Measurements from ENCODE around the gene PDCD6IP. TPM values are rescaled to one million over a fixed set of nuclear protein-coding genes. Genes with fewer than 3 reads are reported as not detected.
A peak's percentile ranks its signal among the peaks of the same experiment; 100 is the strongest.

Gene PDCD6IP
- total and polyA plus RNA-seq, 5 donors from 2014 or later = 73.0 to 178 (median 79.7) TPM

DNA sequence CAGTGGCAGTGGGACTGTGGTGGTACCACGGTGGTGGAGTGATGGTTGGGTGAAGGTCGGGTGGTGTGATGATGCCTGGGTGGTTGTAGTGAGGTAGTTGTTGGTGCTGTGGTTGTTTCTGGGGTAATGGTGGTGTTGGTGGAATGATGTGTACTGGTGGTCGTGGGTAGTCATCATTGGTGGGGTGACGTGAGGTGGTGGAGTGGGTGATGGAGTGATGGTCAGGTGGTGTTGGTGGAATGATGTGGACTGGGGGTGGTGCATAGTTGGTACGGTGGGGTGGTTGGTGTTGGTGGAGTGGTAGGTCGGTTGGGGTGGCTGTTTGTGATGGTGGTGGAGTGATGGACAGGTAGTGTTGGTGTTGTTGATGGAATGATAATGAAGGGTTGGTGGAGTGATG lies 87.1 kb downstream of the PDCD6IP start:
- peak in 1 of 2 donors; percentile 16 for ATAC-seq (ENCODE audit: low read depth in 2 of 2)
- Histone ChIP-seq H3K4me3 (ENCODE audit: low read depth, low read length) (no peak overlapping the region), H3K27ac (ENCODE audit: insufficient read depth, low read length, poor library complexity, severe bottlenecking) (no peak overlapping the region), H3K27me3 (ENCODE audit: control insufficient read depth, insufficient read depth, low read length) (no peaks in the 10 kb centered on the region), H3K36me3 (ENCODE audit: control insufficient read depth, insufficient read depth, low read length) (no peaks in the 10 kb centered on the region), H3K4me1 (ENCODE audit: control insufficient read depth, insufficient read depth, low read length, poor library complexity, severe bottlenecking) (no peaks in the 10 kb centered on the region), H3K9me3 (ENCODE audit: control insufficient read depth in 2 of 2, low read length in 2 of 2) (no peaks in the 10 kb centered on the region)
- Mint-ChIP-seq H3K27ac (no peak overlapping the region), H3K4me1 (peaks cover 0 to 11% (median 4%) of the 10 kb centered on the region in 4 donors), H3K4me3 (no peak overlapping the region), H3K36me3 (no peaks in the 10 kb centered on the region), H3K9me3 (no peaks in the 10 kb centered on the region), H3K27me3 (peaks cover 14% of the 10 kb centered on the region)
- DNase-seq = no peak

DNA sequence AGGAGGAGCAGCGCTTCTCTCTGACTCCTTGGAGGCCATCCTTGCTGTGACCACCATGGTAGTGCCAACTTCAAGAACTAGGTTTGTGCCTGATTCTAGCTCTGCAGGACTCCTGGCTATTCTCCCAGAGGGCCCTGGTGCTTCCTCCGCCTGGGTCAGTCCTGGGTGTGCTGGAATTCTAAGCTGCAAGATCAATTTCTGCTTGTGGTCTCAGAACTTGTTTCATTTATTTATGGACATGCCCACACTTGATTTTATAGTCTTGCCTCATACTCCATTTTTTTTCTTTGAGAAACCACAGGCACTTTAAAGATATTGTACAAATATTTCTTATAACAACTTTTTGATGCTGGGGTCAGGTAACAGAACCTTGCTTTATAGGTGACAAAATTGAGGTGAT lies 87.6 kb downstream of the PDCD6IP start:
- H3K4me1 ChIP-seq (ENCODE audit: control insufficient read depth, insufficient read depth, low read length, poor library complexity, severe bottlenecking) = no peaks in the 10 kb centered on the region
- ATAC-seq (ENCODE audit: low read depth in 2 of 2) (no peak), DNase-seq (no peak)
- no peak overlapping the region for H3K27ac Mint-ChIP-seq
- H3K36me3 ChIP-seq (ENCODE audit: control insufficient read depth, insufficient read depth, low read length) = no peaks in the 10 kb centered on the region
- H3K27me3 ChIP-seq (ENCODE audit: control insufficient read depth, insufficient read depth, low read length) = no peaks in the 10 kb centered on the region
- H3K27me3 Mint-ChIP-seq = peaks cover 14% of the 10 kb centered on the region
- H3K9me3 Mint-ChIP-seq = no peaks in the 10 kb centered on the region
- H3K36me3 Mint-ChIP-seq = no peaks in the 10 kb centered on the region
- H3K27ac ChIP-seq (ENCODE audit: insufficient read depth, low read length, poor library complexity, severe bottlenecking) = no peak overlapping the region
- no peak overlapping the region for H3K4me3 Mint-ChIP-seq
- H3K4me3 ChIP-seq (ENCODE audit: low read depth, low read length) = no peak overlapping the region
- H3K4me1 Mint-ChIP-seq = peaks cover 0 to 11% (median 4%) of the 10 kb centered on the region in 4 donors
- H3K9me3 ChIP-seq (ENCODE audit: control insufficient read depth in 2 of 2, low read length in 2 of 2) = no peaks in the 10 kb centered on the region

DNA sequence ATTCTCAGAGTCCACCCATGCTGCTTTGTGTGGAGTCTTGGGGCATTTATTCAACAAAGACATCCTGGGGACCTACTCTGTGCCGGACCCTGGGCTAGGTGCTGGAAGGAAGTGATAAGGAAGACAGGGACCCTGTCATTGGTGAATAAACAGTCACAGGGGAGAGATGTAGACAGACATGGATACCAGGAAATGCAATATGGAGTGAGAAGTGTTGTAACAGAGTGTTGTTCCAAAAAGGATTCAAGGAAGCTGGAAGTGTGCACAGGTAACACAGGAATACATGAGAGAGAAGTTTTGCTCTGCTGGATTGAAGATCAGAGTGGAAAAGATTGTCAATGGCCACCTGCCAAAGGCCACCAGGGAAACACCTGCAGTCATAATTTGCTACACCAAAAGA lies 89.0 kb downstream of the PDCD6IP start:
- Histone ChIP-seq H3K36me3 (ENCODE audit: control insufficient read depth, insufficient read depth, low read length) (no peaks in the 10 kb centered on the region), H3K27me3 (ENCODE audit: control insufficient read depth, insufficient read depth, low read length) (no peaks in the 10 kb centered on the region), H3K4me3 (ENCODE audit: low read depth, low read length) (no peak overlapping the region), H3K4me1 (ENCODE audit: control insufficient read depth, insufficient read depth, low read length, poor library complexity, severe bottlenecking) (no peaks in the 10 kb centered on the region), H3K9me3 (ENCODE audit: control insufficient read depth in 2 of 2, low read length in 2 of 2) (no peaks in the 10 kb centered on the region), H3K27ac (ENCODE audit: insufficient read depth, low read length, poor library complexity, severe bottlenecking) (no peak overlapping the region)
- Mint-ChIP-seq H3K9me3 (no peaks in the 10 kb centered on the region), H3K27me3 (peaks cover 14% of the 10 kb centered on the region), H3K4me3 (no peak overlapping the region), H3K27ac (no peak overlapping the region), H3K4me1 (peaks cover 0 to 11% (median 4%) of the 10 kb centered on the region in 4 donors), H3K36me3 (no peaks in the 10 kb centered on the region)
- DNase-seq (no peak), ATAC-seq (ENCODE audit: low read depth in 2 of 2) (no peak)

DNA sequence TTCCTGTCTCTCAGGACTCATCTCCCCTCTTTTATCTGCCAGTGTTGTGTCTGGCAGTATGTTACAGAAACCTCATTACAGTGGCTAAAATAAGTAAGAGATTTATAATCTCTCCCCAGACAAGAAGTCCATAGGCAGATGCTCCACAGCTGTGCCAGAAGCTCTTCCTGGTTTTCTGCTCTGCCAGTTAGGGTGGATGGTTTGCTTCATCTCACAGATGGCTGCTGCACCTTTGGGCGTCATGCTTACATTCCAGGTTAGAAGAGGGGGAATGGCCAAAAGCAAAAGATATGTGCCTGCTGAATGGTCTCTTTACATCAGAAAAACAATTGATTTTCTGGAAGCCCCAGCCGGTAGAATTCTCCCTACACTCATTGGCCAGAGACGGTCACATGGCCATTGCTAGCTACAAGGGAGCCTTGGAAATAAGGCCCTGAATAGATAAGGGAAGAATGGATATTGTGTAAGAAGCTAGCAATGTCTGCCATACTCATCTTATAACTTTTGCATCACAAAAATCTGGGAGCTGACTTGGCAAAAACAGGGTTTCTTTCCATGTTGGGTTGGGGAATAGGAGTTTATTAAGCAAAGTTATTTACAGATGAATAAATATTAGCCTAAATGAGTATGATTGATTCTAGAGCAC lies 91.1 kb downstream of the PDCD6IP start:
- Histone ChIP-seq H3K27me3 (ENCODE audit: control insufficient read depth, insufficient read depth, low read length) (peaks cover 2% of the 10 kb centered on the region), H3K4me3 (ENCODE audit: low read depth, low read length) (no peak overlapping the region), H3K9me3 (ENCODE audit: control insufficient read depth in 2 of 2, low read length in 2 of 2) (no peaks in the 10 kb centered on the region), H3K4me1 (ENCODE audit: control insufficient read depth, insufficient read depth, low read length, poor library complexity, severe bottlenecking) (no peaks in the 10 kb centered on the region), H3K36me3 (ENCODE audit: control insufficient read depth, insufficient read depth, low read length) (no peaks in the 10 kb centered on the region), H3K27ac (ENCODE audit: insufficient read depth, low read length, poor library complexity, severe bottlenecking) (no peak overlapping the region)
- H3K4me1 Mint-ChIP-seq = peaks cover 0 to 4% (median 0%) of the 10 kb centered on the region in 4 donors
- peaks cover 10% of the 10 kb centered on the region for H3K27me3 Mint-ChIP-seq
- ATAC-seq (ENCODE audit: low read depth in 2 of 2) (no peak), DNase-seq (no peak)
- H3K4me3 Mint-ChIP-seq = no peak overlapping the region
- H3K9me3 Mint-ChIP-seq = no peaks in the 10 kb centered on the region
- H3K27ac Mint-ChIP-seq = no peak overlapping the region
- H3K36me3 Mint-ChIP-seq = no peaks in the 10 kb centered on the region

DNA sequence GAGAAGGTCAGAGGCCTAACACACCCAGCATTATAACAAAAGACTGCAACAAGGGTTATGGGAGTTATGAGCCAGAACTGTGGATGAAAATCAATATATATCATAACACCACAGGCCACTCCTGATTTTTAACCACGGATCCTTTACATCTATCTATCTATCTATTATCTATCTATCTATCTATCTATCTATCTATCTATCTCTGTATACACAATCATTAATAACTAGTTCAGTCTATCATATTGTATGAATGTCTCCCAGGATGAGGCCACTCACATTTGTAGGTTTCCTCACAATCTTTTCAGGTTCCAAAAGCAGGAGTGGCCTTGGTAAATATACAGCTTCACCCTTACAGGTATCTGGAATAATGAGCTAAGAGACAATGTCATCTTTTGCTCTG lies 94.2 kb downstream of the PDCD6IP start:
- H3K9me3 Mint-ChIP-seq = no peaks in the 10 kb centered on the region
- peaks cover 0 to 4% (median 0%) of the 10 kb centered on the region in 4 donors for H3K4me1 Mint-ChIP-seq
- H3K36me3 Mint-ChIP-seq = no peaks in the 10 kb centered on the region
- DNase-seq (no peak), ATAC-seq (ENCODE audit: low read depth in 2 of 2) (no peak)
- H3K4me1 ChIP-seq (ENCODE audit: control insufficient read depth, insufficient read depth, low read length, poor library complexity, severe bottlenecking) = no peaks in the 10 kb centered on the region
- H3K27me3 Mint-ChIP-seq = peaks cover 4% of the 10 kb centered on the region
- H3K9me3 ChIP-seq (ENCODE audit: control insufficient read depth in 2 of 2, low read length in 2 of 2) = no peaks in the 10 kb centered on the region
- no peak overlapping the region for H3K4me3 Mint-ChIP-seq
- no peaks in the 10 kb centered on the region for H3K36me3 ChIP-seq (ENCODE audit: control insufficient read depth, insufficient read depth, low read length)
- H3K27ac Mint-ChIP-seq = no peak overlapping the region
- peaks cover 2% of the 10 kb centered on the region for H3K27me3 ChIP-seq (ENCODE audit: control insufficient read depth, insufficient read depth, low read length)
- no peak overlapping the region for H3K4me3 ChIP-seq (ENCODE audit: low read depth, low read length)
- no peak overlapping the region for H3K27ac ChIP-seq (ENCODE audit: insufficient read depth, low read length, poor library complexity, severe bottlenecking)

DNA sequence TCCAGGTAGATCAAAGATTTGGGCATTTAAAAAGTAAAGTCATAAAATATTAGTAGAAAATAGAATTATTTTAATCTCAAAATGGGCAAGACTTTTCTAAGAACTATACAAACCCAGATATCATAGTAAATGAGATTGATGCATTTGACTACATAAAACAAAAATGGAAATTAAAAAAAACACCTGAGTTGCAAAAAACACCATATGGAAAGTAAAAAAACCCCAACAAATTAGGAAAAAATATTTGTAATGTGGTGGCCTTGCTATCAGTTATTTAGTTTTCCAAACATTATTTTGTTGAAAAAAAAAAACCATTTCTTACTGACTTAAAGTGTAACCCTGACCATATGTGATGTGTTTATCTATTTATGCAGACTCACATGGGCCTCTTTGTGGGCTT lies 97.2 kb downstream of the PDCD6IP start:
- Mint-ChIP-seq H3K27ac (no peak overlapping the region), H3K9me3 (no peaks in the 10 kb centered on the region), H3K4me3 (no peak overlapping the region), H3K36me3 (no peaks in the 10 kb centered on the region), H3K4me1 (no peaks in the 10 kb centered on the region), H3K27me3 (no peaks in the 10 kb centered on the region)
- no peak for ATAC-seq (ENCODE audit: low read depth in 2 of 2)
- H3K27me3 ChIP-seq (ENCODE audit: control insufficient read depth, insufficient read depth, low read length) = peaks cover 2% of the 10 kb centered on the region
- no peak for DNase-seq
- H3K36me3 ChIP-seq (ENCODE audit: control insufficient read depth, insufficient read depth, low read length) = no peaks in the 10 kb centered on the region
- H3K27ac ChIP-seq (ENCODE audit: insufficient read depth, low read length, poor library complexity, severe bottlenecking) = no peak overlapping the region
- H3K4me1 ChIP-seq (ENCODE audit: control insufficient read depth, insufficient read depth, low read length, poor library complexity, severe bottlenecking) = no peaks in the 10 kb centered on the region
- H3K9me3 ChIP-seq (ENCODE audit: control insufficient read depth in 2 of 2, low read length in 2 of 2) = no peaks in the 10 kb centered on the region
- no peak overlapping the region for H3K4me3 ChIP-seq (ENCODE audit: low read depth, low read length)

DNA sequence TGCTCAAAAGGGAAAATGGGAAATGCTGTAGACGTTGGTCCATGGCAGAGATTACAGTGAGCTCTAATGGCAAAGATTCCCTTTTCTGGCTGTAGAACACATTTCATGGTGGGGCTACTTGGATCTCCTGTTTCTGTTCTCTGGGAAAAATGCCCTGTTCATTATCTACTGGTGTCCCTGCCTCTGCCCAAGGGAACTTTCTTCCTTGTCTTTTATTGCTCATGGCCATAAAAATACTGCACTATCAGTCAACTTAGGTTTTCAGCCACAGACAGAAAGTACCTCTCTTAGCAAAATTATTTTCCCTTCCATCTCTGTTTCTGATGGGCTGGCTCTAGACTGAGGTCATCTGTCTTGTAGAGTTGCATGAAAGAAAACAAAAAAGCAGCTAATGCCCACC lies 98.9 kb downstream of the PDCD6IP start:
- DNase-seq (no peak), ATAC-seq (ENCODE audit: low read depth in 2 of 2) (no peak)
- Histone ChIP-seq H3K9me3 (ENCODE audit: control insufficient read depth in 2 of 2, low read length in 2 of 2) (no peaks in the 10 kb centered on the region), H3K4me3 (ENCODE audit: low read depth, low read length) (no peak overlapping the region), H3K27me3 (ENCODE audit: control insufficient read depth, insufficient read depth, low read length) (peaks cover 2% of the 10 kb centered on the region), H3K4me1 (ENCODE audit: control insufficient read depth, insufficient read depth, low read length, poor library complexity, severe bottlenecking) (no peaks in the 10 kb centered on the region), H3K36me3 (ENCODE audit: control insufficient read depth, insufficient read depth, low read length) (no peaks in the 10 kb centered on the region), H3K27ac (ENCODE audit: insufficient read depth, low read length, poor library complexity, severe bottlenecking) (no peak overlapping the region)
- Mint-ChIP-seq H3K27me3 (peaks cover 3% of the 10 kb centered on the region), H3K27ac (no peak overlapping the region), H3K4me1 (no peaks in the 10 kb centered on the region), H3K36me3 (no peaks in the 10 kb centered on the region), H3K4me3 (no peak overlapping the region), H3K9me3 (peaks cover 0 to 2% (median 0%) of the 10 kb centered on the region in 7 donors)

DNA sequence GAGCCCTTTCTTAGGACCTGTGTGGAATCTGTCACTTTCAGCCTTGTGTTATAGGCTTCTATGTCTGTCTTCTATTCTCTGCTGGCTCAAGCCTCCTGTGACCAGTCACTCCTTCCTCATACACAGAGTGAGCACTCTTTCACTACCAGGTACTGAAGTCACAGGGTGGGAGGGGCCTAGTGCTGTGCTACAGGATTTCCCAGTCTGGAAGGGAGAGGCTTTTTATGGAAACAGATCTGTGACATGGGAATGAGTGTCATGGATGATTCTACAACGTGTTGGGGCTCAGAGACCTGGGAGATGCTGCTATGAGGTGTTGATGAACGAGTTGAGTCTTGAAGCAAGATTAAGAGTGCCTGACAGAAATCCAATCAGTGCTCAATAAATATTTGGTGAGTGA lies 100.5 kb downstream of the PDCD6IP start:
- H3K9me3 Mint-ChIP-seq = peaks cover 0 to 2% (median 0%) of the 10 kb centered on the region in 7 donors
- Histone ChIP-seq H3K4me3 (ENCODE audit: low read depth, low read length) (no peak overlapping the region), H3K27ac (ENCODE audit: insufficient read depth, low read length, poor library complexity, severe bottlenecking) (no peak overlapping the region), H3K4me1 (ENCODE audit: control insufficient read depth, insufficient read depth, low read length, poor library complexity, severe bottlenecking) (no peaks in the 10 kb centered on the region), H3K9me3 (ENCODE audit: control insufficient read depth in 2 of 2, low read length in 2 of 2) (no peaks in the 10 kb centered on the region), H3K27me3 (ENCODE audit: control insufficient read depth, insufficient read depth, low read length) (peaks cover 2% of the 10 kb centered on the region), H3K36me3 (ENCODE audit: control insufficient read depth, insufficient read depth, low read length) (no peaks in the 10 kb centered on the region)
- no peak overlapping the region for H3K27ac Mint-ChIP-seq
- H3K4me1 Mint-ChIP-seq = no peaks in the 10 kb centered on the region
- H3K4me3 Mint-ChIP-seq = no peak overlapping the region
- ATAC-seq (ENCODE audit: low read depth in 2 of 2) (no peak), DNase-seq (no peak)
- H3K36me3 Mint-ChIP-seq = no peaks in the 10 kb centered on the region
- H3K27me3 Mint-ChIP-seq = peaks cover 7% of the 10 kb centered on the region
